ENCODE measurements around the gene SERPINE3. TPM values are rescaled to one million over a fixed set of nuclear protein-coding genes. Genes with fewer than 3 reads are reported as not detected.

The SERPINE3 gene
- total RNA-seq, 1 experiment from 2014 or later: 0.59 TPM

DNA sequence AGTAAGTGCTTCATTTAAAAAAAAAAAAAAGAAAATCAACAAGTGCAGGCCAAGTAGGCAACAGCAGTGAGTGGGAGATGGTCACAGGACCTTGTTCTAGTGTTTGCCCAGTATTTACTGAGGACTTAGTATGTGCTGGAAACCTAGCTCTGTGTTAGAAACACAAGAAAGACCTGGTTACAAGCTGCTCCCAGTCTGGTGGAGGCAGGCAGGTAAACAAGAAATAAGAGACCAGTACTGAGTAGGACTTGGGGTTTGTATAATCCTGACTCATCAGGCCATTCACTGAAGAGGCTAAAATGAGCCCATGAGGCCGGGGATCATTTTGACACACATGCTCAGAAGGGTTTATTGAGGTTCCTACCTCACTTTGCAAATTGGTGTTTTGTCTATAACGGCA lies 21.5 kb upstream of the SERPINE3 start:
- Mint-ChIP-seq H3K27me3 (ENCODE audit: low read depth) (peaks cover 16% of the 10 kb centered on the region), H3K4me3 (no peak overlapping the region), H3K4me1 (peaks cover 19% of the 10 kb centered on the region), H3K36me3 (no peaks in the 10 kb centered on the region), H3K27ac (no peak overlapping the region), H3K9me3 (no peaks in the 10 kb centered on the region)
- POLR2A ChIA-PET: interaction anchor here (0.7 kb wide), 1 partner anchor 355 kb away, joined by 4 read pairs; no protein-coding TSS in a partner anchor
- no peak for DNase-seq (ENCODE audit: low spot score)
- TF ChIP-seq FOXK1 (CRISPR knock-in tag; IDR thresholded peaks at IDR 0.05) (no peak), ZNF263 (CRISPR knock-in tag; IDR thresholded peaks at IDR 0.05; ENCODE audit: low read depth) (no peak), ZNF138 (CRISPR knock-in tag; conservative IDR thresholded peaks at IDR 0.05) (no peak), ZNF219 (CRISPR knock-in tag; IDR thresholded peaks at IDR 0.05; ENCODE audit: borderline replicate concordance) (no peak), TEAD4 (CRISPR knock-in tag; IDR thresholded peaks at IDR 0.05) (no peak), ZNF232 (CRISPR knock-in tag; IDR thresholded peaks at IDR 0.05) (no peak), NFYB (CRISPR knock-in tag; conservative IDR thresholded peaks at IDR 0.05; ENCODE audit: low read depth) (no peak), ZNF416 (CRISPR knock-in tag; IDR thresholded peaks at IDR 0.05) (no peak), HMGA2 (CRISPR knock-in tag; IDR thresholded peaks at IDR 0.05) (no peak), ZNF671 (CRISPR knock-in tag; IDR thresholded peaks at IDR 0.05) (no peak), OVOL2 (CRISPR knock-in tag; IDR thresholded peaks at IDR 0.05; ENCODE audit: borderline replicate concordance) (no peak), NR3C1 (CRISPR knock-in tag; conservative IDR thresholded peaks at IDR 0.05; ENCODE audit: low read depth) (no peak), CBFB (CRISPR knock-in tag; IDR thresholded peaks at IDR 0.05; ENCODE audit: low read depth) (no peak)
- TF ChIP-seq, protein P1, sequence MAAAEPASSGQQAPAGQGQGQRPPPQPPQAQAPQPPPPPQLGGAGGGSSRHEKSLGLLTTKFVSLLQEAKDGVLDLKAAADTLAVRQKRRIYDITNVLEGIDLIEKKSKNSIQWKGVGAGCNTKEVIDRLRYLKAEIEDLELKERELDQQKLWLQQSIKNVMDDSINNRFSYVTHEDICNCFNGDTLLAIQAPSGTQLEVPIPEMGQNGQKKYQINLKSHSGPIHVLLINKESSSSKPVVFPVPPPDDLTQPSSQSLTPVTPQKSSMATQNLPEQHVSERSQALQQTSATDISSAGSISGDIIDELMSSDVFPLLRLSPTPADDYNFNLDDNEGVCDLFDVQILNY (CRISPR knock-in tag; IDR thresholded peaks at IDR 0.05): no peak
- TF ChIP-seq, protein P2, sequence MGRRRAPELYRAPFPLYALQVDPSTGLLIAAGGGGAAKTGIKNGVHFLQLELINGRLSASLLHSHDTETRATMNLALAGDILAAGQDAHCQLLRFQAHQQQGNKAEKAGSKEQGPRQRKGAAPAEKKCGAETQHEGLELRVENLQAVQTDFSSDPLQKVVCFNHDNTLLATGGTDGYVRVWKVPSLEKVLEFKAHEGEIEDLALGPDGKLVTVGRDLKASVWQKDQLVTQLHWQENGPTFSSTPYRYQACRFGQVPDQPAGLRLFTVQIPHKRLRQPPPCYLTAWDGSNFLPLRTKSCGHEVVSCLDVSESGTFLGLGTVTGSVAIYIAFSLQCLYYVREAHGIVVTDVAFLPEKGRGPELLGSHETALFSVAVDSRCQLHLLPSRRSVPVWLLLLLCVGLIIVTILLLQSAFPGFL (CRISPR knock-in tag; IDR thresholded peaks at IDR 0.05; ENCODE audit: borderline replicate concordance): no peak
- TF ChIP-seq, protein P3, sequence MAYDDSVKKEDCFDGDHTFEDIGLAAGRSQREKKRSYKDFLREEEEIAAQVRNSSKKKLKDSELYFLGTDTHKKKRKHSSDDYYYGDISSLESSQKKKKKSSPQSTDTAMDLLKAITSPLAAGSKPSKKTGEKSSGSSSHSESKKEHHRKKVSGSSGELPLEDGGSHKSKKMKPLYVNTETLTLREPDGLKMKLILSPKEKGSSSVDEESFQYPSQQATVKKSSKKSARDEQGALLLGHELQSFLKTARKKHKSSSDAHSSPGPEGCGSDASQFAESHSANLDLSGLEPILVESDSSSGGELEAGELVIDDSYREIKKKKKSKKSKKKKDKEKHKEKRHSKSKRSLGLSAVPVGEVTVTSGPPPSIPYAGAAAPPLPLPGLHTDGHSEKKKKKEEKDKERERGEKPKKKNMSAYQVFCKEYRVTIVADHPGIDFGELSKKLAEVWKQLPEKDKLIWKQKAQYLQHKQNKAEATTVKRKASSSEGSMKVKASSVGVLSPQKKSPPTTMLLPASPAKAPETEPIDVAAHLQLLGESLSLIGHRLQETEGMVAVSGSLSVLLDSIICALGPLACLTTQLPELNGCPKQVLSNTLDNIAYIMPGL (CRISPR knock-in tag; IDR thresholded peaks at IDR 0.05): no peak
- TF ChIP-seq, protein P4, sequence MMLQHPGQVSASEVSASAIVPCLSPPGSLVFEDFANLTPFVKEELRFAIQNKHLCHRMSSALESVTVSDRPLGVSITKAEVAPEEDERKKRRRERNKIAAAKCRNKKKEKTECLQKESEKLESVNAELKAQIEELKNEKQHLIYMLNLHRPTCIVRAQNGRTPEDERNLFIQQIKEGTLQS (CRISPR knock-in tag; conservative IDR thresholded peaks at IDR 0.05): no peak
- CTCF ChIA-PET: no interaction called here
- no peak for ATAC-seq

DNA sequence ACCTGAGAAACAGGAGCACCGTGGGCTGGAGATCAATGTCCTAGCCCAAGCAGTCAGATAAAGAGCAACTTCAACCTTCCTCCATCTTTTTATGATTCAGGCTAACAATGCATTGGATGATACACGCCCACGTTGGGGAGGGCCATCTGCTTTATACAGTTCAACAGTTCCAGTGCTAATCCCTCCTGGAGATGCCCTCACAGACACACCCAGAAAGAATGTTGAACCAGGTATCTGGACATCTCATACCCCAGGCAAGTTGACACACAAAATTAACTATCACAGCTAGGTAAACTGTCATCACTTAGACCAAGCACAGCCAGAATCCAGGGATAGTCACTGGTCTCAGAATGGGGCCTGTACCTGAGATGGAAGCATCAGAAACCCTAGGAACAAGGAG lies 20.6 kb upstream of the SERPINE3 start:
- Mint-ChIP-seq H3K27ac (no peak overlapping the region), H3K36me3 (no peaks in the 10 kb centered on the region), H3K27me3 (ENCODE audit: low read depth) (peaks cover 16% of the 10 kb centered on the region), H3K4me1 (peaks cover 28% of the 10 kb centered on the region), H3K4me3 (no peak overlapping the region), H3K9me3 (no peaks in the 10 kb centered on the region)
- POLR2A ChIA-PET: no interaction called here
- no peak for DNase-seq (ENCODE audit: low spot score)
- ATAC-seq: no peak
- CTCF ChIA-PET: no interaction called here
- TF ChIP-seq, protein P5, sequence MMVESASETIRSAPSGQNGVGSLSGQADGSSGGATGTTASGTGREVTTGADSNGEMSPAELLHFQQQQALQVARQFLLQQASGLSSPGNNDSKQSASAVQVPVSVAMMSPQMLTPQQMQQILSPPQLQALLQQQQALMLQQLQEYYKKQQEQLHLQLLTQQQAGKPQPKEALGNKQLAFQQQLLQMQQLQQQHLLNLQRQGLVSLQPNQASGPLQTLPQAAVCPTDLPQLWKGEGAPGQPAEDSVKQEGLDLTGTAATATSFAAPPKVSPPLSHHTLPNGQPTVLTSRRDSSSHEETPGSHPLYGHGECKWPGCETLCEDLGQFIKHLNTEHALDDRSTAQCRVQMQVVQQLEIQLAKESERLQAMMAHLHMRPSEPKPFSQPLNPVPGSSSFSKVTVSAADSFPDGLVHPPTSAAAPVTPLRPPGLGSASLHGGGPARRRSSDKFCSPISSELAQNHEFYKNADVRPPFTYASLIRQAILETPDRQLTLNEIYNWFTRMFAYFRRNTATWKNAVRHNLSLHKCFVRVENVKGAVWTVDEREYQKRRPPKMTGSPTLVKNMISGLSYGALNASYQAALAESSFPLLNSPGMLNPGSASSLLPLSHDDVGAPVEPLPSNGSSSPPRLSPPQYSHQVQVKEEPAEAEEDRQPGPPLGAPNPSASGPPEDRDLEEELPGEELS (CRISPR knock-in tag; IDR thresholded peaks at IDR 0.05): no peak
- TF ChIP-seq NFYB (CRISPR knock-in tag; conservative IDR thresholded peaks at IDR 0.05; ENCODE audit: low read depth) (no peak), RORB (CRISPR knock-in tag; IDR thresholded peaks at IDR 0.05) (no peak), ZNF138 (CRISPR knock-in tag; conservative IDR thresholded peaks at IDR 0.05) (no peak), JAZF1 (CRISPR knock-in tag; IDR thresholded peaks at IDR 0.05) (no peak)
- TF ChIP-seq, protein P6, sequence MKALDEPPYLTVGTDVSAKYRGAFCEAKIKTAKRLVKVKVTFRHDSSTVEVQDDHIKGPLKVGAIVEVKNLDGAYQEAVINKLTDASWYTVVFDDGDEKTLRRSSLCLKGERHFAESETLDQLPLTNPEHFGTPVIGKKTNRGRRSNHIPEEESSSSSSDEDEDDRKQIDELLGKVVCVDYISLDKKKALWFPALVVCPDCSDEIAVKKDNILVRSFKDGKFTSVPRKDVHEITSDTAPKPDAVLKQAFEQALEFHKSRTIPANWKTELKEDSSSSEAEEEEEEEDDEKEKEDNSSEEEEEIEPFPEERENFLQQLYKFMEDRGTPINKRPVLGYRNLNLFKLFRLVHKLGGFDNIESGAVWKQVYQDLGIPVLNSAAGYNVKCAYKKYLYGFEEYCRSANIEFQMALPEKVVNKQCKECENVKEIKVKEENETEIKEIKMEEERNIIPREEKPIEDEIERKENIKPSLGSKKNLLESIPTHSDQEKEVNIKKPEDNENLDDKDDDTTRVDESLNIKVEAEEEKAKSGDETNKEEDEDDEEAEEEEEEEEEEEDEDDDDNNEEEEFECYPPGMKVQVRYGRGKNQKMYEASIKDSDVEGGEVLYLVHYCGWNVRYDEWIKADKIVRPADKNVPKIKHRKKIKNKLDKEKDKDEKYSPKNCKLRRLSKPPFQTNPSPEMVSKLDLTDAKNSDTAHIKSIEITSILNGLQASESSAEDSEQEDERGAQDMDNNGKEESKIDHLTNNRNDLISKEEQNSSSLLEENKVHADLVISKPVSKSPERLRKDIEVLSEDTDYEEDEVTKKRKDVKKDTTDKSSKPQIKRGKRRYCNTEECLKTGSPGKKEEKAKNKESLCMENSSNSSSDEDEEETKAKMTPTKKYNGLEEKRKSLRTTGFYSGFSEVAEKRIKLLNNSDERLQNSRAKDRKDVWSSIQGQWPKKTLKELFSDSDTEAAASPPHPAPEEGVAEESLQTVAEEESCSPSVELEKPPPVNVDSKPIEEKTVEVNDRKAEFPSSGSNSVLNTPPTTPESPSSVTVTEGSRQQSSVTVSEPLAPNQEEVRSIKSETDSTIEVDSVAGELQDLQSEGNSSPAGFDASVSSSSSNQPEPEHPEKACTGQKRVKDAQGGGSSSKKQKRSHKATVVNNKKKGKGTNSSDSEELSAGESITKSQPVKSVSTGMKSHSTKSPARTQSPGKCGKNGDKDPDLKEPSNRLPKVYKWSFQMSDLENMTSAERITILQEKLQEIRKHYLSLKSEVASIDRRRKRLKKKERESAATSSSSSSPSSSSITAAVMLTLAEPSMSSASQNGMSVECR (CRISPR knock-in tag; IDR thresholded peaks at IDR 0.05; ENCODE audit: borderline replicate concordance): no peak
- TF ChIP-seq, protein P7, sequence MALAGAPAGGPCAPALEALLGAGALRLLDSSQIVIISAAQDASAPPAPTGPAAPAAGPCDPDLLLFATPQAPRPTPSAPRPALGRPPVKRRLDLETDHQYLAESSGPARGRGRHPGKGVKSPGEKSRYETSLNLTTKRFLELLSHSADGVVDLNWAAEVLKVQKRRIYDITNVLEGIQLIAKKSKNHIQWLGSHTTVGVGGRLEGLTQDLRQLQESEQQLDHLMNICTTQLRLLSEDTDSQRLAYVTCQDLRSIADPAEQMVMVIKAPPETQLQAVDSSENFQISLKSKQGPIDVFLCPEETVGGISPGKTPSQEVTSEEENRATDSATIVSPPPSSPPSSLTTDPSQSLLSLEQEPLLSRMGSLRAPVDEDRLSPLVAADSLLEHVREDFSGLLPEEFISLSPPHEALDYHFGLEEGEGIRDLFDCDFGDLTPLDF (CRISPR knock-in tag; IDR thresholded peaks at IDR 0.05): no peak
- TF ChIP-seq, protein P8, sequence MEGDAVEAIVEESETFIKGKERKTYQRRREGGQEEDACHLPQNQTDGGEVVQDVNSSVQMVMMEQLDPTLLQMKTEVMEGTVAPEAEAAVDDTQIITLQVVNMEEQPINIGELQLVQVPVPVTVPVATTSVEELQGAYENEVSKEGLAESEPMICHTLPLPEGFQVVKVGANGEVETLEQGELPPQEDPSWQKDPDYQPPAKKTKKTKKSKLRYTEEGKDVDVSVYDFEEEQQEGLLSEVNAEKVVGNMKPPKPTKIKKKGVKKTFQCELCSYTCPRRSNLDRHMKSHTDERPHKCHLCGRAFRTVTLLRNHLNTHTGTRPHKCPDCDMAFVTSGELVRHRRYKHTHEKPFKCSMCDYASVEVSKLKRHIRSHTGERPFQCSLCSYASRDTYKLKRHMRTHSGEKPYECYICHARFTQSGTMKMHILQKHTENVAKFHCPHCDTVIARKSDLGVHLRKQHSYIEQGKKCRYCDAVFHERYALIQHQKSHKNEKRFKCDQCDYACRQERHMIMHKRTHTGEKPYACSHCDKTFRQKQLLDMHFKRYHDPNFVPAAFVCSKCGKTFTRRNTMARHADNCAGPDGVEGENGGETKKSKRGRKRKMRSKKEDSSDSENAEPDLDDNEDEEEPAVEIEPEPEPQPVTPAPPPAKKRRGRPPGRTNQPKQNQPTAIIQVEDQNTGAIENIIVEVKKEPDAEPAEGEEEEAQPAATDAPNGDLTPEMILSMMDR (IDR thresholded peaks at IDR 0.05): no peak

Measured in WTC11 (cell line).